Stimulated activated CD8-positive, alpha-beta memory T cell treated with anti-CD3 and anti-CD28 coated beads, Interleukin-4, amount 100 ng/mL, for 4 hours (primary cell): Measurements from ENCODE around the gene MITF.

ENCODE experiments used
- DNase-seq, 2 donors: peaks; one replicate each; pipeline ENCODE4 v3.0.0-alpha.2; 2020; ENCODE audit warnings: low read depth in 2 of 2, low spot score in 1 of 2

The MITF gene

DNA sequence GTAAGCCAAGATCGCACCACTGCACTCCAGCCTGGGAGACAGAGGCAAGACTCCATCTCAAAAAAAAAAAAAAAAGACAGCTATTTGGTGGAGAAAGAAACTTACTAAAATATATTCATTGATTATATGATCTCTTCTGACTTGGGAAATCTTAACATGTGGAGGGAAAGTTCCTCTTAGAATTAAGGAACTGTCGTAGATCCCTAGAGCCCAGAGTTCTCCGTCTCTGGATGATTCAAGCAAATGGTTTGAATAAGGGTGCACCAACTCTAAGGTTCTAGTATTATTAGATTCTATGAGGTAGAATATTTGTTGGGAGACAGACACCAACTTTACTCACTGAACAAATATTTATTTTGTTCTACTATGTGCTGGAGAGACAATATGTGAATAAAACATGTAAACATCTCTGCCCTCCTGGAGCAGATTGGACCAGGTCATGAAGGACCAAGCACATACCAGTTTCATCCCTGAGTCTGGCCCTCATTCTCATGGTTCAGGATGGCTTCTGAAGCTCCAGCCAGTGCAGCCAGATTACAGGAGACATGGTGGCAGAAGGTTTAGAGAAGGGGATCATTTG, 129.7 kb downstream of the MITF start:
- DNase-seq: no peak

DNA sequence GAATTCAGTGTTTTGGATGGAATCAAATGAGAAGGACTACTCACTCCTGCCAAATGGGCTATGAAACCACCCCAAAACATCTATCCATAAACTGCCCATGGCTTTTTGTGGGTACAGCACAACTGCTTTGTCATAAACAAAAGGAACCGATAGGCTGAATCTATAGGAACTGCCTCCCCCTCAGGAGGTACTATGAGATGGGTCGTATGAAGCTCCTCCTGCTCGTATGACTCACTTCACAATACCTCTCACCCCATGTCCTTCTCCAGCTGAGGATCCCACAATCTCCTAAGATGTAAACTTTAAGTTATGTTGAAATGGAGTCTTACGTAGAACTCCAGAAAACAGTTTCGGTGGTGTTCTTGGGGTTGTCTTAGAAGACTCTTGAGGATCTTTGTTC, 130.4 kb downstream of the MITF start:
- DNase-seq: no peak

DNA sequence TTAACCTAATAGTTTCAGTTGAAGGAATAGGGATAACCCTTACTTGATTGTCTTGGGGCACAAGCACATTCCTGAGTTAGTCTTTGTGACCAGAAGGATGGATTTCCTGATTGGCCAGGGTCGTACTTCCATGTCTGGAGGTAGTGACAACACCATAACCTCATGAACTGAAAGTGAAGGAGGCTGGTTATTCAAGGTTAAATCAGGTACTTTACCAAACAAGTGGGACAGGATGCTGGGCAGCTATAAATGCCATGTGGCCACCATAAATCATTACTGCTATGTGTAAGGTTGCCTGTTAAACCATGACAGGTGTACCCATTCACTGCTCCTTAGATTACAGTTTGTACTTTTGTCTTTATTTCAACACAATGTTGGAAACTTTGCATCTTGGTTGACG, 132.0 kb downstream of the MITF start:
- DNase-seq: no peak

DNA sequence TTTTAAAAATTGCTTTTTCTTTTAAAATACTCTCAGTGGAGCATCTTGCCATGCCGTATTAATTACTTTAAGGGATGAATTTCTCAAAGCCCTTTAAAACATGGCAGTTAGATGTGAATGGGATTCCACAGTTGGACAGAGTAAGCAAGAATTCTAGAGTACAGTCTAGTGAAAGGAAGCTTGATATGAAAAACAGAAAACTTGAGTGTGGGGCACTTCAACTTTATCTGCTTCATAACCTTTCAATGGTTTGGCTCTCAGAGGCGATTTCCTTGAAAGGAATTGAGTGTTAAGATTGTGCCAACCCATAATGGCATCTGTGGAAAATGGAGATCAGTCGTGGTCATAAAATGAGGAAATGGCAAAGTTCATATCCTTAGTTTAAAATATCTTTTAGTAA, 132.6 kb downstream of the MITF start:
- no peak for DNase-seq

DNA sequence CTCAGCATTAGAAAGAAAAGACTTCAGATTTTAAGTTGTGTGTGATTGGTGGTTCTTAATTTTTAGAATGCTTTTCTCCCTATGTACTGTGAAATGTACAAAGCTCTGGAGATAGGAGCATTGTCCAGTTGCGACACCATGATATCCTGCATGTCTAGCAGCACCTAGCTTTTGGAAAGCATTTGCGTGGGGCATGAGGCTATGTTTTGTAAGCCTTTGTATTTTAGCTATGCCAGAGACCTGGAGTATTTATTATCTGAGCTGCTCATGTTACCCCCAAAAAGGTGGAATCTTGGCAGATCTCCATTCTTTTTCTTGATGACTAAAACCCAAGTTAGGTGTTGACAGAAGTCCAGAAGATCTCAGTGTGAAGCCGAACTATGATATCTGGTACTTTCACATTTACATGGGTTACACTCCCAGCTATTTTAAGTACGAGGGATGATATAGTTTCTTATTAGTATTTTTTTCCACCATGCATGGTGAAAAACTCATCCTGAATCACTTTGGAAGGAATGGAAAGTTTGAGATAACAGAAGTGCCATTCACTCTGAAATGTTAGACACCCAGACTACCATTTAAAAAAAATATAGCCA, 133.6 kb downstream of the MITF start:
- no peak for DNase-seq

DNA sequence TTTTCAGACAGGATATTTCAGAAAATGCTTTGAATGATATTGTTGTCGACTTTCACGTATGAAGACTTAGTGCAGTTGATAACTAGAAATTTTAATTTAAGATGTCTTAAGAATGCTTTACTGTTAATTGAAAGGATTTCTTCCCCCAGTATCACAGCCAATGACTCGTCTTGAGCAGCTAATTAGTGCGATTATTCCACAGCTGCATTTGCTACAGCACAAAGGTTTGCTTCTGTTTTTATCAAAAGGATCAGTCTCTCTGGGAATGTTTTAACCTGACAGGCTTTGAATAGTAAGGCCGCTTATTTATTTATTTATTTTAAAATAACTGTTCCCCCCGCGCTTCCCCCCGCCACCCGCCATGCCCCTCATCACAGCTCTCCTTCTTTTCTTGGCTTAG, 136.8 kb downstream of the MITF start:
- no peak for DNase-seq

DNA sequence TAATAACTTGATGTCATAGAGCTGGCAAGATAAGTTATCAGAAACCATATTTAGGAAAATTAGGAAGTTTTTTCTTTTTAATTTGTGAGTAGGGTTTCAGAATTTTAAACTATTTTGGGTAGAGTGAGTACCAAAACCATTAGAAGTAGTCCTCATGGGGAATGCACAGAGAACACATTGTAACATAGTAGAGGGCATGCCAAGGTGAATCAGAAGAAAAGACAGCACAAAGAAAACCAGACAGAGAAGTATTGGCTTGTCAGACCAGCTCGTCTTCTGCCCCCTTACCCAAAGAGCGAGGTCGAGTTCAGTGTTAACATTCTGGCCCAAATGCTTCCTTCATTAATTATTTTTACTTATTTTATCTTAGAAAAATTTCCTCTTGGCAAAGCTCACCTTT, 139.0 kb downstream of the MITF start:
- no peak for DNase-seq

DNA sequence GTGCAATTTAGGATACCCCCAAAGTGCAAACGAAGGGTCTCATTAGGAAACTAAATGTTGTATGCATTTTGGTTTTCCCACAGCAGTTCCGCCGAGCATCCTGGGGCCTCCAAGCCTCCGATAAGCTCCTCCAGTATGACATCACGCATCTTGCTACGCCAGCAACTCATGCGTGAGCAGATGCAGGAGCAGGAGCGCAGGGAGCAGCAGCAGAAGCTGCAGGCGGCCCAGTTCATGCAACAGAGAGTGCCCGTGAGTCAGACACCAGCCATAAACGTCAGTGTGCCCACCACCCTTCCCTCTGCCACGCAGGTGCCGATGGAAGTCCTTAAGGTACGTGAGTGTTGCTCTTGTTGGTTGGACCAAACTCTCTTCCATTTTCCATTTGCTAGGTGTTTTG, 139.8 kb downstream of the MITF start:
- no peak for DNase-seq

DNA sequence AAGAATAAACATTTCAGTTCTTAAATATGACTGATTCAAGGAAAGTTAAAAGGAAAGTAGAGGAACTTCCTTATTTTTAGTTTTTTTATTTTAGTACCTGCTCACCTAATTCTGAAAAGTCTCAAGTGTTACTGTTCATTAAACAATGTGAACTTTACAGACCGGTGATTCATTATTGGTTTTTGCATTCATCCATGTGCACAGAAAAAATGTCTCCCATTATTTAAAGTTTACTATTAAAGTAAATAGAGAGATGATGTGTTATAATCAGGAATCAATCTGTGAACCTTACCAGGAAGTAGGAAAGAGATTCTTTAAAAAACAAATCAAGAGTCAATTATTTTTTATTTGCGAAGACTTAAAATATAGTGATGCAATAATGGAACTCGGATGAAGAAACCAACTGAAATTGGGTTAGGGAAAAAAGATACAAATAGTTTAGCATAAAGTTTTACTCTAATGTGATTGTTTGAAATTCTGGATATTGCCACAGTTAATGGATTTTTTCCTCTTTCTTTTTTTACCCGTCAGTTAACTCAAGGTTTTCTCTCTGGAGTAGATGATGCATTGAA, 140.9 kb downstream of the MITF start:
- DNase-seq: no peak

DNA sequence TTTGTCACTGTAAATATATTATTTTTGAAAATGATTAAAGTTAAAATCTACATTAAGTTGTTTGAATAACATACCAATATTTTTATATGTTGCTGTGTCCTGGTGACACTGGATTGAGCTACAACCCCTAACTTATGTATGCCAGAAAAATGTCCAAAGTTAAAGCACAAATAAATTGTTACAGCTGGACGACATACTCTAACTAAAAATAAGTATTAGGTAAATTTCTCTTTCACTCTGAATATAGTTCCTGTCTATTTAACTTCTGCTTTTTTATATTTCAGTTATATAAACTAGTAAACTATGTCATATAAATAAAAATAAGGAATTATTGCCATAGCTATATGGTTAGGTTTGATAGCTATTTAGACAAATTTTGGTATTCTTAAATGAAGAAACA, 141.8 kb downstream of the MITF start:
- DNase-seq: no peak

DNA sequence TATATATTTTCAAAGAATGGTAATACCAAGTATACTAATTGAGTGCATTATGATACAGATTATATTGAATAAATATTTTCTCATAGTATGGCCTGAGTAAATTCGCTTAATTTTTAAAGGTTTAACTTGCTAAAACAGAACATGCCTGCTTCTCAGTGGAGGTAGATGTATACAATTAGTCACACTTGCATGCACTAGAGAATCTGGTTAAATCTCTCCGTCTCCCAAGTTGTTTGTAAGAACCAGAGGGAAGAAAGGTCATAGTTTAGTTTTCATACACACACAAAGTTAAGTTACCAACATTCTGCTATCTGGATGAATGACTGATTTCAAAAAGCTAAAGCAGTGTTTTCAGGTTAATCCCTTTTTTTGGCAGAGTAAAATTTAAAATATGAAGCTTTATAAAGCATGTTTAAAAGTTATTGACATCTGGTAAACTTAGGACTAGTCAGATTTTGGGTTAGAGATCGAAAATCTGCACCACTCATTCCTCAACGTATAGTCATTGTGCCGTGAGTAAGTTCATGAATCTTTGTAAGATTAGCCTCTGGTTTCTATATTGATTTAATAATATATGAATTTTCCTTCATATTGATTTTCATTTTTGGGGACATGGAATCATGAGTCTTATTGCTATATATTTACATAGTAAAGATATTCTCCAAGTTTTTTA, 142.6 kb downstream of the MITF start:
- no peak for DNase-seq

DNA sequence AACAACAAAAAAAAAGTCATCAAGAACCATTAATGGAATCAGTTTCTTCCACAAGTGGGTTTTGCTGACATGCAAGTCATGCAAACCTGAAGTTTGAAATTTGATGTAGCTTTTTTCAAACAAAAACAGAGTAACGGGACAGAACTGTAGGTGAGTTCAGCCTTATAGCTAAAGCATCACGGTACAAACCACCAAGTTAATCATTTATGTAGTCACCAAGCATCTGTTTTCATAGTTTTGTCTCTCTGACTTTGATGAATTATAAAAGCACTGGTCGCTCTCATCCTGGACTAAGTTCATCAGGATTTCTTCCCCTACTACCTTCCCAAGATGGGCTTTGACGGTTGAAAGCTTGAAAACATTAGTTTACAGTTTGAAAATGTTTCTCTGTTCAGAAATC, 143.3 kb downstream of the MITF start:
- no peak for DNase-seq

DNA sequence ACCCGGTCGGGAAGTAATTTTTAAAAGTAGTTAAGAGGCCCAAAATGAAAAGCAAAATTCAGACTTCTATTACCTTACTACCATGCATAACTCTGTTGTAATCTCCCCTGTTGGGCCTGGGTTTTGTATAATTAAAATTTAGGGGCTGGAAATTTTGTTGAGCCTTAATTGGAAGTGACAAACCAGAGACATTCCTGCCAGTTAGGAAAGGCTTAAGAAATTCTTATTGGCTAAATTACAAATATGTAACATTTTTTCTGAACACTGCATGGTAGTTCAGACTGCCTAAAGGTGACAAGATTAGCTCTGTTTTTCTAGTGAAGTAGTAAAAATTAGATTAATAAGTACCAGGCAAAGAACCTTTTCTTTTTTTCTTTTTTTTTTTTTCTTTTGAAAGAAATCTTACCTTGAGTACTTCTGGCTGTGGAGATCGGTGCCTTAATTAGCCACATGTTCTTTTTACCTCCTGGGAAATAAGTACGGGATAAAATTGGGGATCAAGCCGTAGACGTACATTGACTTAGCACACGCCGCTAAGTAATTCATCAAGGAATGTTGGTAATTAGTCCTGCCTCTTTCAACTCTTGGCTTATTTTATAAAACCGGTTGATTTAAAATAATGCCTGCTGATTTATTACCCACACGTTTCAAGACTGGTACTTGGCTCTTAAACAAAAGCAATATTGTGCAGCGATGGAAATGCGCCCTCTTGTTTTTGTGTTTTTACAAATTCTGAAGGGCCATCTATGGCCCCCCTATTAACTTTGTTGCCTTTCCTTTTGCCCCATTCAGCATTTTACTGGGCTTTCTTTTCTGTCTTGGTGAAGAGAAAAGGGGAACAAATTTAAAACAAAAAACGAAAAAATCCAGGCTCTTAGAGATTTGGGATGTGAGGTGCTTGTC, 149.0 kb downstream of the MITF start:
- no peak for DNase-seq

DNA sequence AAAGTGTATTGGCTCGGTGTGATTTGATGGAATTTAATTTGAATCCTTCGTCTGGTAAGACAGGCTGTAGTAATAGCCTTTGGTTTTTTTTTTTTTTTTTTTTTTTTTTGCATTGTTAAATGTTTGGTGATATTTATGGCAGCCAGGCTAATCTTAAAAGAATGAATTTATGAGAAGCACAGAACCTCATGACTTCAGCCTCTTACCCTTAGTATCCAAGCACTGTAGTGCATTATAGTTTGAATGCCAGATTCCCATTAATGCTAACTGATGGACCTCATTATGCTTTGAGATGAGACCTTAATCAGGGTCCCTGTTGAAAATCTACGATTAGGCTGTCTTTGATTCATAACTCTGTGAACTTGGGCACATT, 149.7 kb downstream of the MITF start:
- no peak for DNase-seq

DNA sequence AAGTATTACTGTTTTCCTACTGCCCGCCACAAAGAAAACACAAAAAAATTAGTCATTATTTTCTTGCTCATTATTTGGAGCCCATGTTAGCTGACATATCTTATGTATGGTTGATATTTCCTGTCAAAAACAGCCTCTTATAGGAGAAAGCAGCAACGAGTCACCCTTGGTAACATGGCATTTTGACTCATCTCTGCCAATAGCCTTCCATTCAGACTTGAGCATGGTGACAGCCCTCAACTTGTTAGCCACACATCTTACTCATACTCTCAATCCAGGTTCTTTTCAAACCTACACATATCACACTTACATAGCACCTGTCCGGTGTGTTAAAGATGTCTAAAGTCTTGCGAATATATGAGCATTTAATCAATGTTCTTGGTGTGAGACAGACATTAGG, 150.8 kb downstream of the MITF start:
- DNase-seq: no peak

DNA sequence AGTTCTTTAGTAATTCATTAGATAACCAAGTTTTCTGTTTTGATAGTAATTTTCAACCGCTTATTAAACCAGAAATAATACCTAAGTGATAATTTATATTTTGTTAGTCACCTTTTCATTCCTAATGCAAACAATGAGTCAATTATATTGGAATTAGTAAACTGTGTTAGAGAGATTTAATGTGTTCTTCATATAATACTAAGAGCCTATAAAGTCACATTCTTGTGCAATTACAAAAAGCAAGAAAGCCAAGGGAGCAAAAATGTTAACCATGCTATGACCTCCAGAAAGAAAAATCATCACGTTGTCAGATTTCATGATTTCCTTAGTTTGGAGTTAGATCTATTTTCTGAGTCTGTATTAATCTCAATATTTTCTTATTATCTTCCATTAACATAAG, 151.4 kb downstream of the MITF start:
- DNase-seq: no peak

DNA sequence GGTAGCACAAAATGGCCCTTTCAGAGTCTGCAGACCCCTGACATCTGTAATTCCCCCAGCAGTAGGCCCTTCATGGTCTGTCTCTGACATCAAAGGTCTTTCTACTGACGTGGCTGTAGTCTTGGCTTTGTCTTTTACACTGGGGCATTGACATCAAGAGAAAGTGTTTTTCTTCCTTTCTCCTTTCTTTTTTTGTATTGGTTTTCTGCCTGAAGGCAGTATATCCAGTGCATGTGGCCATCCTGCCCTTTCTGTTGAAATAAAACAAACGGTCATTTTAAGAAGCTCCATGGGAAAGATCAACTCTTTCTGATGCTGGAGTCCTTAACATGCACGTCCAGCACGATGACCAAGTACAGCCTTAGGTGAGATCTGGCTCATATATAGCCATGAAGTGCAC, 153.4 kb downstream of the MITF start:
- no peak for DNase-seq

DNA sequence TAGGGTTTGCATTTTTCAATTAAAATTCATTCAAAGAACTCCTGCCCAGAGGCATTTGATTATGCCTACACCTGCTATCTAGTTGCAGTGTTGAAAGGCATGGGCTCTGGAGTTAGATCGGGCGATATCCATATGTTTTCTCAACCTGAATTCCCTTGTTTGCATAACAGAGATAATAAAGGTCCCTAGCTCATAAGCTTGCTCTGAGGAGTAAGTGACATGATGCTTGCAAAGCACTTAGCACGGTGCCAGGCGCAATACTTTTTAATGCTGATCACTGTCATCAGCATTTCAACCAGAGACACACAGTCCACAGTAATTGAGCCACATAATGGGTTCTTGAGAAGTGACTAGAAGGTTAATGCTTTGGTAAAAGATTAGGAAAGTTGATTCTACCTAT, 154.0 kb downstream of the MITF start:
- DNase-seq: no peak

DNA sequence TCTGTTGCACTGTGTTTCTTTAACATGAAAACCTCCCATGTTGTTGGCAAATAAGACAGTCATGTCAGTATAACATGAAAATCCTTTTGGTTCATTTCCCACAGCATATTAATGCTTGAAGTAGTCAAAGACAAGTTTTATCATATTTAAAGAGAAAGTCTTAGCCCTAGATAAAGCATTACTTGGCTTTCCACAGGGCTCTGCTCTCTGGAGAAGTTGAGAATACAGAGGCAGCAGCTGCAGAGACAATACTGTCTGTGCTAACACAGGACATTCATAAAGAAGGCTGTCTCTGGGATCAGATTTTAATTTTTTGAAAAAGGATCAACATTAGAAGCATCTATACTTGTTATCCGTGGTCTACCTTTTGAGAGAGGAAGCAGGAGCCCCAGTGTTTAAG, 156.8 kb downstream of the MITF start:
- DNase-seq: no peak

DNA sequence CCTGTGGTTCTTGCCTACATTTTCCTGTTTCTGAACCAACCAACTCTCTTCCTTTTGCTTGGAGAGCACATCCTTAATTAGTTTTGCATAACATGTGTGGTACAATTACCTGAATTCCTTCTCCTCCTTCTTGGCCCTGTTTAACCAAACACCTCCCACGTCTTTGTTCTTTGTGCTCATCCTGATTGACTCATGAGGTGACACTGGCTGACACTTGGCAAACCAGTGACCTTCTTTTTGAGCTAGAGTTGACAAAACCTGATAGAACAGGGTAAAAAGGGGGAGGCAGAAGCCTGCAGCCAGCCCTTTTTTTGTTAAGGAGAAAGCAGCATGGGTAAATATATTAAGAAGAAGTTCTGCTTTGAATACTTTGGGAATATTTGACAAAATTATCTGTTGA, 161.1 kb downstream of the MITF start:
- no peak for DNase-seq

DNA sequence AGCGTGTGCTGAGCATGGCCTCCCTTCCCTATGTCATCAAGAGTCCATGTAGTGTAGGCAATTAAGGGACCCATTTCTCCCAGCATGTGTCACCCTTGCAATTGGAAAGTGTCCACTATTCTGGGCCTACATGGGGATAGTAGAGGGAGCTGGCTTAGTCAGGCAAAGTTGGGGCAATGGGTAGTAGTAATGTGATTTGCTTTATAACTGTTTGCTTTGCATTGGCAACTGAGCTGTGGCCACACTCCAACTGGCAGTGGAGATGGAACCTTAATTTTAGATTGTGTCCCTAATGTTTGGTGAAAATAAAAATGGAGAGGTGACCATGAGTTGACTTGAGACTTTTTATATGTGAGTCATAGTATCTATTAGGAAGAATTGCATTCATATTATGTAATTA, 162.5 kb downstream of the MITF start:
- no peak for DNase-seq

DNA sequence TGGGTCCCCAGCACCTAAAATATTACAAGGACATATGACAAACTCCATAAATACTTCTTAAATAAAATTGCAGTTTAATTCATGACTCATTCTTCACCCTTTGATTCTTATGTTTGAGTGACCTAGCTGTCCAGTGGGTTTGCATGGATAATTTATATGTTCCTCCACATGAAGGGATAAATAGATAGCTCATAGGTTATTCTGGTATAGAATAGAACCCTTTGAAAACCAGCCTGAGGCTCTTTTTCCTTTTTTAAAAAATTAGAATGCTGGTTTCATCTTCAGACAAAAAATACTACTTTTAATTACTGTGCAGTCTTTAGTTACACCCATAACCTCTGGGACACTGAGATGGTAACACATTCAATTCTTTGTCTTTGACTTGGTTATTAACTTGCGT, 163.1 kb downstream of the MITF start:
- no peak for DNase-seq
